CD4-positive, alpha-beta memory T cell (primary cell): ENCODE measurements around the gene AJAP1. TPM values are rescaled to one million over a fixed set of nuclear protein-coding genes. Genes with fewer than 3 reads are reported as not detected.

ENCODE experiments used
- CTCF ChIA-PET: fragments of 350-600 bp; sonication (Branson Sonifier 250); formaldehyde crosslinking; loops from one replicate; lab custom pipeline; 2021; ENCODE audit warnings: inconsistent platforms; ENCODE audit not compliant: partially characterized antibody; lab: Charles Lee
- POLR2A ChIA-PET: fragments of 350-600 bp; sonication (Branson Sonifier 250); formaldehyde crosslinking; loops from one replicate; lab custom pipeline; 2021; ENCODE audit not compliant: partially characterized antibody; lab: Charles Lee
- DNase-seq, 5 donors: peaks; one replicate each; pipeline versions ENCODE4 v3.0.0 to v3.0.0-alpha.2; 2020 to 2022; ENCODE audit warnings: mixed read lengths in 1 of 5
- H3K27ac ChIP-seq: one replicate; pipeline ENCODE4 v1.7.0; 2013; ENCODE audit warnings: low read depth, low read length
- H3K27me3 ChIP-seq: 2 replicates; pipeline ENCODE4 v1.7.0; 2013; ENCODE audit warnings: mild to moderate bottlenecking, low read length, moderate library complexity; ENCODE audit not compliant: insufficient read depth
- H3K36me3 ChIP-seq: 2 replicates; pipeline ENCODE4 v1.7.0; 2013; ENCODE audit warnings: mild to moderate bottlenecking, low read length, moderate library complexity; ENCODE audit not compliant: insufficient read depth
- H3K4me1 ChIP-seq: 2 replicates; pipeline ENCODE4 v1.7.0; 2013; ENCODE audit warnings: mild to moderate bottlenecking, low read length, moderate library complexity; ENCODE audit not compliant: insufficient read depth
- H3K4me3 ChIP-seq, 2 donors: one replicate each; pipeline ENCODE4 v1.7.0; 2013; ENCODE audit warnings: low read length in 2 of 2, mild to moderate bottlenecking in 1 of 2
- H3K9me3 ChIP-seq, 2 donors: one replicate each; pipeline ENCODE4 v1.7.0; 2013; ENCODE audit warnings: low read length in 2 of 2, control low read depth in 1 of 2; ENCODE audit not compliant: control insufficient read depth in 1 of 2
- H3K27ac Mint-ChIP-seq, 7 donors: one replicate each; pipeline ENCODE4 v1.8.0; 2020 to 2021; ENCODE audit warnings: mixed read lengths in 7 of 7, mild to moderate bottlenecking in 6 of 7, inconsistent platforms in 3 of 7, moderate library complexity in 3 of 7
- H3K27me3 Mint-ChIP-seq, 2 donors: one replicate each; pipeline ENCODE4 v1.8.0; 2020 to 2021; ENCODE audit warnings: mixed read lengths in 2 of 2
- H3K36me3 Mint-ChIP-seq, 2 donors: one replicate each; pipeline ENCODE4 v1.8.0; 2020 to 2021; ENCODE audit warnings: mixed read lengths in 2 of 2, inconsistent platforms in 1 of 2, mild to moderate bottlenecking in 1 of 2
- H3K4me1 Mint-ChIP-seq, 4 donors: one replicate each; pipeline ENCODE4 v1.8.0; 2020 to 2021; ENCODE audit warnings: mixed read lengths in 4 of 4, mild to moderate bottlenecking in 1 of 4
- H3K4me3 Mint-ChIP-seq, 8 donors: one replicate each; pipeline ENCODE4 v1.8.0; 2020 to 2021; ENCODE audit warnings: mixed read lengths in 8 of 8, mild to moderate bottlenecking in 7 of 8, moderate library complexity in 6 of 8, inconsistent platforms in 3 of 8
- H3K9me3 Mint-ChIP-seq, 8 donors: one replicate each; pipeline ENCODE4 v1.8.0; 2020 to 2021; ENCODE audit warnings: mixed read lengths in 8 of 8, mild to moderate bottlenecking in 5 of 8, inconsistent platforms in 3 of 8, moderate library complexity in 1 of 8
- intact Hi-C: fragments of 100-400 bp; cut with micrococcal nuclease; formaldehyde crosslinking; loops from one replicate; pipeline ENCODE4 v1.15.1; 2023
- polyA plus RNA-seq, 2 donors: library from polyadenylated mRNA; unstranded; fragments of 300-500 nt; fragmentation: Illumina TruSeq; gene quantifications; one replicate each; pipeline ENCODE4 v1.2.3, GENCODE V29; 2021
- total RNA-seq, 2 experiments: library from RNA; stranded (reverse); gene quantifications; one replicate each; pipeline ENCODE4 v1.2.3, GENCODE V29; 2021

Gene AJAP1
- total and polyA plus RNA-seq, 4 experiments from 2014 or later, result 0.09 TPM; not detected in 3

- no peak overlapping the region for H3K27ac ChIP-seq
- no peak for DNase-seq
- Mint-ChIP-seq H3K4me3 (no peak overlapping the region), H3K36me3 (no peaks in the 10 kb centered on the region), H3K27ac (no peak overlapping the region), H3K27me3 (peaks cover 19 to 26% of the 10 kb centered on the region in 2 donors), H3K4me1 (no peaks in the 10 kb centered on the region), H3K9me3 (peaks cover 4 to 14% (median 6%) of the 10 kb centered on the region in 8 donors)
- intact Hi-C loops, result no loop called here
- H3K36me3 ChIP-seq, result no peaks in the 10 kb centered on the region
- H3K9me3 ChIP-seq, result no peaks in the 10 kb centered on the region
- POLR2A ChIA-PET, result no interaction called here
- no peaks in the 10 kb centered on the region for H3K27me3 ChIP-seq
- H3K4me3 ChIP-seq, result no peak overlapping the region
- H3K4me1 ChIP-seq, result no peaks in the 10 kb centered on the region
- CTCF ChIA-PET, result no interaction called here
Measured at GRCh38 chr1:4838231-4838630, 183.8 kb downstream of the AJAP1 start.
